ENCODE results near the gene CTAGE9. TPM values are rescaled to one million over a fixed set of nuclear protein-coding genes. Genes with fewer than 3 reads are reported as not detected.

Gene CTAGE9
- total RNA-seq, 1 donor from 2014 or later: not detected

GRCh38 chr6:131673184-131673583 is 37.6 kb downstream of the CTAGE9 start:
- TF ChIP-seq CTCF (IDR thresholded peaks at IDR 0.05; ENCODE audit: insufficient read depth, low read length, poor library complexity, severe bottlenecking): no peak
- no peak overlapping the region for H3K4me3 ChIP-seq (ENCODE audit: low read depth, low read length)
- no peak for DNase-seq (ENCODE audit: low read depth)
- H3K27me3 ChIP-seq (ENCODE audit: control insufficient read depth, insufficient read depth, low read length): no peaks in the 10 kb centered on the region
- no peaks in the 10 kb centered on the region for H3K36me3 ChIP-seq (ENCODE audit: control insufficient read depth, insufficient read depth, low read length)

GRCh38 chr6:131669891-131670290 is 40.9 kb downstream of the CTAGE9 start:
- no peak for TF ChIP-seq CTCF (IDR thresholded peaks at IDR 0.05; ENCODE audit: insufficient read depth, low read length, poor library complexity, severe bottlenecking)
- no peak for DNase-seq (ENCODE audit: low read depth)
- H3K27me3 ChIP-seq (ENCODE audit: control insufficient read depth, insufficient read depth, low read length): no peaks in the 10 kb centered on the region
- H3K36me3 ChIP-seq (ENCODE audit: control insufficient read depth, insufficient read depth, low read length): no peaks in the 10 kb centered on the region
- no peak overlapping the region for H3K4me3 ChIP-seq (ENCODE audit: low read depth, low read length)

GRCh38 chr6:131663578-131664165 is 47.1 kb downstream of the CTAGE9 start:
- no peak for DNase-seq (ENCODE audit: low read depth)
- H3K36me3 ChIP-seq (ENCODE audit: control insufficient read depth, insufficient read depth, low read length): no peaks in the 10 kb centered on the region
- H3K27me3 ChIP-seq (ENCODE audit: control insufficient read depth, insufficient read depth, low read length): no peaks in the 10 kb centered on the region
- no peak for TF ChIP-seq CTCF (IDR thresholded peaks at IDR 0.05; ENCODE audit: insufficient read depth, low read length, poor library complexity, severe bottlenecking)
- no peak overlapping the region for H3K4me3 ChIP-seq (ENCODE audit: low read depth, low read length)

- no peak for TF ChIP-seq CTCF (IDR thresholded peaks at IDR 0.05; ENCODE audit: insufficient read depth, low read length, poor library complexity, severe bottlenecking)
- no peaks in the 10 kb centered on the region for H3K36me3 ChIP-seq (ENCODE audit: control insufficient read depth, insufficient read depth, low read length)
- peak; percentile 31 for DNase-seq (ENCODE audit: low read depth)
- H3K27me3 ChIP-seq (ENCODE audit: control insufficient read depth, insufficient read depth, low read length): no peaks in the 10 kb centered on the region
- no peak overlapping the region for H3K4me3 ChIP-seq (ENCODE audit: low read depth, low read length)
Measured at GRCh38 chr6:131660195-131660594, 50.6 kb downstream of the CTAGE9 start.

Other genes starting within 250 kb of the CTAGE9 start
- not detected in 2 replicates for gene ARG1, start 137.8 kb downstream of the CTAGE9 start, total RNA-seq
- 20.8 and 21.2 TPM in 2 replicates for gene MED23, start 82.8 kb downstream of the CTAGE9 start, total RNA-seq
- not detected in 2 replicates for gene ENPP3, start 73.7 kb downstream of the CTAGE9 start, total RNA-seq
- not detected in 2 replicates for gene OR2A4, start 9.6 kb downstream of the CTAGE9 start, total RNA-seq
- 1.2 and 1.3 TPM in 2 replicates for gene ENPP1, start 97.0 kb upstream of the CTAGE9 start, total RNA-seq
- gene CCN2, start 240.4 kb upstream of the CTAGE9 start, total RNA-seq: 172 and 194 TPM in 2 replicates